GM19023 (cell line): Measurements from ENCODE around the gene FAM171A1.

ENCODE experiments used
- ATAC-seq: cut with Tn5 transposase; IDR thresholded peaks from one replicate; pipeline ENCODE4 v1.9.1; 2021; ENCODE audit warnings: mild to moderate bottlenecking, moderate library complexity; ENCODE audit not compliant: unreplicated experiment

Gene FAM171A1

DNA sequence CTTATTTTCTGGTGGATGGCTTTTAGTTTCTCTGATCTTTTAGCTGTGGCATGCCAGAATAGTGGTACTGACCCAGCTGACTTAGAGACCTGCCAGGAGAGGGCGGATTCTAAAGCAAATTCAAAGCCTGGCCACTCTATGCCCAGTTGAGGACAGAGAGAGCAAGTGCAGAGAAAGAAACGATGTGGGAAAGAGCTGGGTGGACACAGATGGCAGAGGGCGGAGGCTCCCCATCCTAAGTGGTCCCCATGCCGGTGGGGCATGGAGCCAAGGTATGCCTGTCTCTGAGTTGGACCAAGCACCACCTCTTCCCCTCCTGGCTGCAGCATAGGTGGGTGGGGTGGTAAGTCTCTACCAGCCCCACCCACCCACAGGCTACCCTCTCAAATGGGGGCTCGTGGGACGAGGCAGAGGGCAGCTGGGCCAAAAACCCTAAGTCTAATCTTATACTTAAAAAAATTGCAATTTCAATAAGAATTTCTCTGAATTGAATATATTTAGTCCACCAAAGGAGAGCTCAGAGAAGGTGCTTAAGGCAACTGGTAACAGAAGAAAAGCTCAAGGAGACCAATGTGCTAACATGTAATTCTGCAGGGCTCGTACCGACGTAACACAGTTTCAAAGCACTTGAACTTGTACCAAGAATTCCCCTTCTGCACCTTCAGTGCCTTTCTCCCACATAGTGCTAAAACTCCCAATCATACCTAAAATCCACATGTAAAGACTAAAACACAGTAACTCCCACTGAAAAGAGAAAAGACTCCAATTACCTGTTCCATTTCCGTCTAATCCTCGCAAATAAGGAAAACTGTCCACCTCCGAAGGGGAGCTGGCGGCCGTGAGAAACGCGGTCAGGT, 116.9 kb downstream of the FAM171A1 start:
- no peak for ATAC-seq

DNA sequence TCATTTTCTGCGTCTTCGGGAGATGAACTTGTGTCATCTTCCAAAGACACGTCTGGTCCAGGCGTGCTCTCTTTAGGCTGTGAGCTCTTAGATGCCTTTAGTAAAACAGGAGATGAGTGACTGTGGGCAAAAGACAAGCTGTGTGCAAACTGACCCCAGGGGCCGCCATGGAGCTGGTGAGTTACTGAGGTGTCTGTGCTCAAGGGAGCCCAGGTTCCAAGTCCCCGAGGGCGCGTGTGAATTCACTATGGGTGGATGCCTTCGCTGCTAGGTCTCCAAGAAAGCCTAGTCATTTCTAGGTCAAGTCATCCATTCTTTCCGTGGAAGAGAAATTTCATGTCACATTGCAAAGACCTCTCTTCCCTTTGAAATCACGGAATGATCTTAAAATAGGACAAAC, 118.7 kb downstream of the FAM171A1 start:
- ATAC-seq = no peak

DNA sequence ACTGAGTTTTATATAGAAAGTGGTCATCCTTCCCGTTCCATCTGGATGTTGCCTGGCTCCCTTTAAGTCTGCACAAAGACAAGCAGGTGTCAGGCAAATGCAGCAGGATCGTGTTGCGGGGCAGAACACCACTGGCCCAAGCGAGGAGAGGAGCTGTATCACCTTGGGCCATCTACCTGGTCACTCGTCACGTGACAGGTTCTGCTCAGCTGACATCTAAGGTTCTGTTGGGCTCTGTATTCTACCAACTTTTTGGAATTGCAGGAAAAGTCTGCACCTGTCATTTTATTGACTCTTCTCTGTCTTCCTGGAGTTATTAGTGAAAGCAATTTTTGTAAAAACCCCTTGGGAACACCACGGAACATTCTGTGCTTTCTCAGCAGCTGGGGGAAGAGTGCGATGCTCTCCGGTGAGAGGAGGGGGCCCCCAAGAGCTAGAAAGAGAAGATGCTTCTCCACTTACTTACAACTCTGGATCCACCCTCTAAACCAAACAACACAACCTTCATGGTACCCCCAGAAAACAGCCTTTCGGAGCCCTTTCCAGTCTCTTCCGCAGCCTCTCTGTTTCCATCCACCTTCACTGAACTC, 119.2 kb downstream of the FAM171A1 start:
- ATAC-seq = no peak

DNA sequence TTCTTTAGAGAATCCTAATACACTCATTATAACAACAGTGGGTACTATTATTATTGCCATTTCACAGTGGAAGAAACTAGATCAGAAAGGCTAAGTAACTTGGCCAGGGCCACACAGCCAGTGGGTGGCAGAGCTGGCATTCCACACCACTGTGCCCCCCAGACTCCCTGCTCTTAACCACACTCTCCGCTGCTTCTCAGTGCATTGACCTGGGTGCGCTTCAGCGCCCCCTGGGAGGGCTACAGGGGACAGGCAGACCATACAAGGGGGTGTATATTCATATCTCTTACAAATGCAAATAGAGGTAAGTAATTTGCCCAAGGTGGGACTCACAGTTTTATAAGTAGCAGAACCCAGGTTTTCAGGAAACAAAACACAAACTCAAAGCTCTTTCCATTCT, 125.6 kb downstream of the FAM171A1 start:
- ATAC-seq = no peak

DNA sequence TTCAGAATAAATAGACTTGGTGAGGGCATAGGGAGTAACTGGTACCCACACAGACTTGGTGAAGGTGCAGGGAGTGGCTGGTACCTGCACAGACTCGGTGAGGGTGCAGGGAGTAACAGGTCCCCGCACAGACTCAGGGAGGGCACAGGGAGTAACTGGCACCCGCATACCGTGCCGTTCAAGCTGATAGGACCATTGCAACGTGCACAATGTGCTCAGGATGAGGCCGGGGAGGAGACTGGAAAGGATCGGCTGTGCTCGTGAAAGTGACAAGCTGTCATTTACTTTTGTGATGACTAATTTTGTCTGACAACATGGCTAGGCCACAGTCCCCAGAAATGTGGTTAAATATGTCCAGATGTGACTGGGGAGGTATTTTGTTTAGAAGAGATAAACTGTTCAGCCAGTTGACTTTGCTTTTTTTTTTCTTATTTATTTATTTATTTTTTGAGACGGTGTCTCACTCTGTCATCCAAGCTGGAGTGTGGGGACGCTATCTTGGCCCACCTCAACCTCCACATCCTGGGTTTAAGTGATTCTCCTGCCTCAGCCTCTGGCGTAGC, 126.4 kb downstream of the FAM171A1 start:
- ATAC-seq = no peak

DNA sequence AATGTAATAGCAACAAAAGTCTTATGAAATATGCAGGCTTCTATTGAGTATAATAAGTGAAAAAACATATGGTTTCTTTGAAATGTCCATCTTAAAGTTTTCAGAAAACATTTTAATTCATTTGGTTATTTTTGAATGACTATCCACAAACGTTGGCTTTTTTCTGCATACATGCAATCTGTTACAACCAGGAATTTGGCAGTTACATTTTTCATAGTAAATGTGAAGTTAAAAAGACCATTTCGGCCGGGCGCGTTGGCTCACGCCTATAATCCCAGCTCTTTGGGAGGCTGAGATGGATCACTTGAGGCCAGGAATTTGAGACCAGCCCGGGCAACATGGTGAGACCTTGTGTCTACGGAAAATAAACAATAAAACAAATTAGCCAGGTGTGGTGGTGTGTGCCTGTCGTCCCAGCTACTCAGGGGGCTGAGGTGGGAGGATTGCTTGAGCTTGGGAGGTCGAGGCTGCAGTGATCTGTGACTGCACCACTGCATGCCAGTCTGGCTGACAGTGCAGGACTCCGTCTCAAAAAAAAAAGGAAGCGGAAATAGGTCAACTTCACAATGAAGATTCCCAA, 128.7 kb downstream of the FAM171A1 start:
- ATAC-seq = no peak

DNA sequence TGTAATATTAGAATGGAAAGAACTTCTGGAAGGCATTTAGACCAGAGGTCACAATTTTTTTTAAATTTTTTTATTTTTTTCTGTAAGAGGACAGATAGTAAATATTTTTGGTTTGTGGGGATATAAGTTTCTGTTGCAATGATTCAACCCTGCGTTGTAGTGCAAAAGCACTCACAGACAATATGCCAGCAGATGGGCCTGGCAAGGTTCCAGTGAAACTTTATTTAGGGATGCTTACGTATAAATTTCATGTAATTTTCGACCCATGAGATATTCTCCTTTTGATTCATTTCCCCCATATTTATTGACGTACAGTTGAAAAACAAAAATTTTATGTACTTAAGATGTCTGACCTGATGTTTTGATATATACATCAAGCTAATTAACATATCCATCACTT, 129.8 kb downstream of the FAM171A1 start:
- ATAC-seq = no peak

DNA sequence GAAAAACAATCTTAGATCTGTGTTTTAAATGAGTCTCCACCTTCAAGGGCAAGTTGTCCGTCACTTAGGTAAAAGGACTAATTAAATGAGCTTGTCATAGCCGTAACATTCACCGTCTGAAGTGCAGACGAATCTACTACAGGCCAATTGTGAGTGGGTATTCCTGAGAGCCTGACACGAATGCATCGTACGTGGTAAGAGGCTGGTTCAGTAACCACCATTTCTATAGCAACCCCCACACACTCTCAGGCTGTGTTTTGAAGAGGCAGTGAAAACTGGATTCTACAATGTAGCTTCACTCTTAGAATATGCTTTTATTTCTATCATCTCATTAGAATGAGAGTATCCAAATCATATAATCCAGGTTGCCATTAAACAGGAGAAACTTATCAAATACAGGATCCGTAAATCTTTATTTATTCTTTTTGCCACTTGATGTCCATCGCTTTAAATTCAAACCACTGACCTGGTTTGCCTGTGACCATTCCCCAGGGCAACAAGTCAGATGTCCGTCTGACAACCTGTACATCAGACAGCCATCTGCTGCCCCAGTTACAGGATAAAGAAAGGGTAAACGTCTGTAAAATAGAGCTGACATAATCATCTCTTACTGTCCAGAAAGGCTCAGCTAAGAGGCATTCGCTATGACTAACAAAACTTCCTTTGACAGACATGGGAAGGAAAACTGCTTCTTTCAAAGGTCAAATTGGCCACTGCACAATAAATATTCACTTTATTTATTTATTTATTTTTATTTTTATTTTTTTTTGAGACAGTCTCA, 132.3 kb downstream of the FAM171A1 start:
- ATAC-seq = no peak

DNA sequence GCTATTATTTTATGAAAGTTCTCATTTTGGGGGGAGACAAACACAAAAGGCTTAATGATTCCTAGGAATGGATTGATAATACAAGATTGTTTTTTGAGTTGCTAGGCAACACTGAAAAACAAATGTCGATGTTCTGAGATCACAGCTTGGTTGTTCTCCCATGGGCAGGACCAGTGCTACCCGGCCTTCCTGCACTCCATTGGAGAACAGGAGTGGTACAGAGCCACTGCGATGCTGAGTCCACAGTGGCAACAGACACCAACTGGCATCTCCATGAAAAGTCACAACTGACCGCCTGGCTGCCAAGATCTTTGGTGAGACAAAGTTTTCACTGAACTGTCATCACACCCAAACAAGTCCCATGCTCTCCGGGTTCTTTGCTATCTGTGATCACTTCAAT, 133.7 kb downstream of the FAM171A1 start:
- no peak for ATAC-seq

DNA sequence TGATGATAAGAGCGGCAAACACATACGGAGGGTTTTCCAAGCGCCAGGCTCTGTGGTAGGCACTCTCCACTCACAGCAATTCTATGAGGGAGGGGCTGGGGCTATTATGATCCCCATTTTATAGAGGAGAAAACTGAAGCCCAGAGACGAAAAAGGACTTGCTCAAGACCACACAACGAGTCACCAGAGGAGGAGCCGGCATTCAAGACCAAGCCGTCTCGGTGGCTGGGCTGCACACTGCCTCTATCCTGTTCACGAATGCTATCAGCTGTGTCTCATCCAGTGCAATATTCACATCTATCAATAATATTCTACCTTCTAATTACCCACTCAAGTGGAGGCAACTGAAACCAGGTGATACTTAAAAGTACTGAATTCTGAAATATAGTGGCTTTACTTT, 134.7 kb downstream of the FAM171A1 start:
- ATAC-seq = no peak

DNA sequence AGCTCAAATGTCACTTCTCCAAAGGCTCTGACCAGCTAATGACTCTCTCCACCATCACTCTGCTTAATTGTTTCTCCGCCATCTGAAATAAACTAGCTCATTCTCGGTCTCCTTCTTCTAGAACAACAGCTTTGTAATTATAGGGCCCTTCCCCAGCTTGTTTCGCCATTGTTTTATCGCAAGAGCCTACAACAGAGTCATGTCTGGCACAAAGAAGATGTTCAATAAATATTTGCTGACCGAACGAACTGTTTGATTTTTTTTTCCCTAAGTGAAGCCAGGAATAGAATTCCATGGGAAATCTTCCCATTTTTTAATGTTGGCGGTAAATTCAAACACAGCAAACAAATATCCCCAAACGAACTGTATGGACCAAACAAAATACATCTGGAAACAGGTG, 138.8 kb downstream of the FAM171A1 start:
- ATAC-seq = no peak

DNA sequence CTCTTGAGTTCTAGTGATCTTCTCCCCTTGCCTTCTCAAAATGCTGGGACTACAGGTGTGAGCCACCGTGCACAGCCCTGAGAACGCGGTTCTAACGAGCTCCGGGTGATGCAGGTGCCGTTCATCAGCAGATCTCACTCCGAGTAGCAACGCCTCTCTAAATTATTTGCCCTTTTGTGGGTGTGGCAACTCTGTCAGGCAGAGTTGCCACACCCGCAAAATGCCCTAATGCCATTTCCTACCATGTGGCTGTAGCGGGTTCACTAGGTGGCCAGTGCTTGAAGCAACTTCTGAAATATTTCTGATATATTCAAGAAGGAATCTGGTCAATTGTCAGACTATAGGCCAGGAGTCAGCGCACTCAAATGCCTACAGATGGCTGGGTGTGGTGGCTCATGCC, 139.7 kb downstream of the FAM171A1 start:
- no peak for ATAC-seq

DNA sequence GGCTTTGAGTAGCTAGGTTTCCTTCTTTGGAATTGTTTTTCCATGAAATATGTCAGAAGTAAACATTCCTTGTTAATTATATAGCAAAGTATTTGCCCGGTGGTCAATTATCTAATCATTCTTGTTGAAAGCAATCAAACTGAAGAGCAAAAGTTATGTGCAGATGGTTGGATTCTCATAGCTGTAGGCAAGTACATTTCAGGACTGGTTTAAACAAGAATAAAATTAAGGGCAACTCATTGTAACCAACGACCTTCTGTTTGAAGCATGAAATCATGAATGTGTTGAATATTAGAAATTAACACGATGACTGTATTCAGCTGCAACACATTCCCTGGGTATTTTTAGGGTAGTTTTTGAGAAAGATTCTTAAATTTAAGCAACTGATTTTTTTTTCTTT, 140.8 kb downstream of the FAM171A1 start:
- ATAC-seq = no peak

DNA sequence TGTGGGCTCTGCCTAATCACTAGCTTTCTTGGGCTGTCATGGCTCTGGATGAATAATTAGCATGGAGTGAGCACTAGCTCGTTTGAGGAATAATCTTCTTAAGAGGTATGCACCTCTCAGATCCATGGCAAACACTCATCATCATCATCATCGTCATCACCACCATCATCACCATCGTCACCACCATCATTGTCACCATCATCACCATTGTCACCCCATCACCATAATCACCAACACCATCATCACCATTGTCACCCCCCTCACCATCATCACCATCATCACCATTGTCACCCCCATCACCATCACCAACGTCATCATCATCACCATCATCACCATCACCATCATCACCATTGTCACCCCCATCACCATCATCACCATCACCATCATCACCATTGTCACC, 141.8 kb downstream of the FAM171A1 start:
- ATAC-seq = no peak

DNA sequence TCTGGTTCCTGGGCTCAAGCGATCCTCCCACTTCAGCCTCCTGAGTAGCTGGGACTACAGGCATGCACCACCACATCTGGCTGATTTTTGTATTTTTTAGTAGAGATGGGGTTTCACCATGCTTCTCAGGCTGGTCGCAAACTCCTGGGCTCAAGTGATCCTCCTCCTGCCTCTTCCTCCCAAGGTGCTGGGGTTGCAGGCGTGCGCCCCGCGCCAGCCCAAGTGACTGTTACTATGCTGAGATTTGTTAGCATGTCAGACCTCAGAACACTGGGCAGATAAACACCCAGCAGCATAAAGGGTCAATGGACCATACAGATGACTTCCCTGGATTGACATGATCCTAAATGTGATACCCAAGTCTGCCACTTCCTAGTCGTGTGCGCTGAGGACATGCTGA, 142.7 kb downstream of the FAM171A1 start:
- no peak for ATAC-seq

DNA sequence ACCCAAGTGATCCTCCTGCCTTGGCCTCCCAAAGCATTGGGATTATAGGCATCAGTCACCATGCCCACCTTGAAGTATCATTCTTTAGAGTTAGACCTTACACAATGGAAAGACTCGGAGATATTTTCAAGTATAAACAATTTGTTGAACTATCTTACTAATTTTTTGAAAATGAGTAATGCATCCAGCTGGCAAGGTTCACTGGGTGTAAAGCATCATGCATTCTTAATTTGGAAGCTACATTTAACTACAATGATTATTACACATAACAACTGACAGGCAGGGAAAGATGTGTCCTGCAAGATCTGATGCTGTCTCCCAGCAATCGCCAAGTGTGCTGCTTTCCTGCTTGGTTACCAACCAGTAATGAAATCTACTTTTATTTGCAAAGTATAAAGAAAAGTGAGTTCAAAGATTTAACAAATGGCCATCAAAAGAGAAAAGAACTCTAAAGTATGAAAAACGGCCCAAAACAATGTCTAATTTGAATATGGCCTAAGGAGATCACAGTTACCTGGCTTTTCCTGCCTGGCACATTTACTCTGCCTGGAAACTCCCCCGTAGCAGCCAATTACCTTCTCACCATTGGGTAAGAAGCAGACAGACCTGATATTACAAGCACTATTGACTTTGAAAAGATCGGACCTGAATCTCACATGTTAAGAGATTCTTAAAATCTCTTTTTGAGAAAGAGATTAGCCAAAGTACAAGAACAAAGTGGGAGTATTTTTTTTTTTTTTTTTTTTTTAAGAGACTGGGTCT, 143.3 kb downstream of the FAM171A1 start:
- no peak for ATAC-seq

DNA sequence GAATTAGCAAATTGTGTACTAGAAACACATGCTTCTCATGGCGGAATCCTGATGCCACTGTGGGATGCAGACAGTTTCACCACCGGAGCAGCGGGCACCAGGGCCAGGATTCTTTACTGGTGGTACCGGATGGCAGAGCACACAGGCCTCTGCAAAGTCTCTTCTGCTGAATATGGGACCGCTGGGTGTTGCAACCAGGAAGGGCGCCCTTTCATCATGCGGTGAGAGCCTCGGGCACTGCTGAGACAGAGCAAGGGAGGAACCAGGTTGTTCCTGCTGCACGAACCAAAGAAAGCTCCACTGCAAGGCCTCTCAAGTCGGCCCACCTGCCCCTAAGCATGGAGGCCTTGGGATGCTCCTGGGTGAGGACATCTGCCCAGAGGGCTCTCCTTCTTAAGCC, 145.6 kb downstream of the FAM171A1 start:
- ATAC-seq = no peak

DNA sequence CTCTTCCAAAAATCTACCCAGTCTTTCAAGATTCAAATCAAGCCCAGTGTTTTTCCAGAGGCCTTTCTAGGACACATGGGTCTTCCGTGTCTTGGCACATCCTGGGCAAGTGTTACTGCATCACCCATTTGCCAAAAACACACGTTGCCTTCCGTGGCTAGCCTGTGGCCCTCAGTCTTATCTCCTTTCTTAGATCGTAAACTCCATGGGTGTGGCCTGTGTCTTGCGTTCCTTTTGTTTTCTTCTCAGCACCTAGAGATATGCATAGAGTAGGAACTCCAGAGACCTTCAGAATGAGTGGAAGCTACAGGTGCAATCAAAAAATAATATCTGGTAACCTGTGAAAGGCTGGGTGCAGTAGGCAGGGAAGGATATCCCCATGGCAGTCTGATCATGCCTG, 146.1 kb downstream of the FAM171A1 start:
- ATAC-seq = no peak

DNA sequence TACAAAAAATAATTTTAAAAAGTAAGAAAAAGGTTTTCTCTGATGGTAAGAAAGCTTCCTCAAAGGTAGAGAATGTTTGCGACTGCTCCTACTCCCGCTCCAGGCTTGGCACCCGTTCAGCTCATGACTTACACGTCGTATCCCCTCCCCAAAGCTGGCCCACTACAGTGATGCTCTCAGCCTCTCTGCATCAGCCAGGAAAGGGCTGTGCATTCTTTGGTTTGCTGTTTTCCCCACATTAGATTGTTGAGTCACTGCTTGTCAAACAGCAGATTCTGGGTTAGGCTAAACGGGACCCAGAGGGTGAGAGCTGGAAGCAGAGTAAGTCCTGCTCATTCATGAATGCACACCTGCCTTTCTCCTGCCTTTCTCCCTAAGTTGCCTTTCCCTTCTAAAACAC, 147.9 kb downstream of the FAM171A1 start:
- no peak for ATAC-seq

DNA sequence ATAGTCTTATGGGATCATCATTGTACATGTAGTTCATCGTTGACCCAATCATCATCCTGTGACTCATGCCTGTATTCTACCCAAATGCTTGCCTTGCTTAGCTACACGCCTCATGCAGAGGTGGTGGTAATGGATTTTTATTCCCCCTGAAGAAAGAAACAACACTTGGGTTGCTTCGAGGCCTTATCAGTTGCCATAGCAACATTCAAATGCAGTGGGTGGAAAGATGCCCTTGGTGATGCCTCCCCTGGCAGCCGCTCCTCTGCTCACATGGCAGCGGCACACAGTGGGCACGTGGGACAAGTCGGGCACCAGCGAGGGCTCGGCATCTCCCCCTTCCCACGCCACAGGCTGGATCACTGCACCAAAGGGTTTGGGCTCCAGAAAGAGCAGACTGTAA, 148.6 kb downstream of the FAM171A1 start:
- no peak for ATAC-seq

DNA sequence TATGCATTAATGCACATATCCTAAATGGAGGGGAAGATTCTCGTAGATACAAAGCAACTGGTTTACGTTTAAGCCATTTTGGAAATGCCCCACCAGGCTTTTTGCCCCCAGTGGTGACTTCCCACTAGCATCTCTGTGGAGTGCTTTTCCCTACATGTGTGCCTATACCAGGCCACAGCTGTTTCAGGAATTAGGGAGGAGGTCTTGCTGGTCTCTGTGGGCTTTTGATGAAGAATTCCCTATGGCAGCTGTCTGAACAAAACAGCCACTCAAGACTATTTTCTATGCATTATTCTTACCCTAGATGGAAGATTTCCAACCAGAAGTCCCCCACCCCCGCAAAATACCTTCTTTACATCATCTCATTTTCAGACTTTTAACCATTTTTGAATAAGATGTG, 150.6 kb downstream of the FAM171A1 start:
- ATAC-seq = no peak
